GM12878 (cell line): ENCODE data around the gene LSM14B. TPM values are rescaled to one million over a fixed set of nuclear protein-coding genes. Genes with fewer than 3 reads are reported as not detected.

ENCODE experiments used
- ATAC-seq: fragments of 200-7000 bp; cut with Tn5 transposase; 3 replicates; pipeline ENCODE4 v1.9.1; 2020; ENCODE audit warnings: mild to moderate bottlenecking, moderate library complexity
- BruUV-seq: library from RNA; stranded (reverse); fragments of 400-500 nt; replicated peaks from 2 replicates; lab custom pipeline; 2021; lab: Mats Ljungman, UMichigan
- CTCF ChIA-PET: fragments of 300-600 bp; sonication (Branson Sonifier 250); formaldehyde crosslinking; extraction: SDS; loops from one replicate; lab custom pipeline; 2021; ENCODE audit warnings: inconsistent platforms; lab: Yijun Ruan, JAX
- POLR2A ChIA-PET: fragments of 350-600 bp; formaldehyde crosslinking; extraction: SDS; loops from one replicate; lab custom pipeline; 2021; ENCODE audit warnings: inconsistent platforms; lab: Charles Lee
- RAD21 ChIA-PET: fragments of 300-600 bp; sonication (Branson Sonifier 250); formaldehyde crosslinking; loops from one replicate; lab custom pipeline; 2023; ENCODE audit warnings: antibody characterized with exemption; ENCODE audit not compliant: unreplicated experiment; lab: Charles Lee
- SMC1A ChIA-PET: fragments of 300-600 bp; sonication (Branson Sonifier 250); formaldehyde crosslinking; loops from one replicate; lab custom pipeline; 2023; ENCODE audit not compliant: unreplicated experiment, uncharacterized antibody; lab: Charles Lee
- DNase-seq: peaks from one replicate; pipeline ENCODE4 v3.0.0-alpha.2; 2011; ENCODE audit warnings: low read depth, low spot score
- FAIRE-seq: peaks from 3 replicates; lab custom pipeline; 2011; peaks lifted over from hg19 to GRCh38; lab: Jason Lieb, UNC
- H2AFZ ChIP-seq: 2 replicates; pipeline ENCODE4 v1.6.0; 2011; ENCODE audit warnings: low read depth, low read length, control low read depth; ENCODE audit not compliant: control insufficient read depth
- H3K27ac ChIP-seq: 2 replicates; pipeline ENCODE4 v1.5.1; 2011; ENCODE audit warnings: control low read depth; ENCODE audit not compliant: control insufficient read depth, insufficient read depth
- H3K27me3 ChIP-seq, 2 experiments: replicated peaks in 1 of 2; 2 replicates each; pipeline versions ENCODE4 v1.6.0 to v1.6.1; 2011; ENCODE audit warnings: low read length in 1 of 2; ENCODE audit not compliant: control insufficient read depth in 2 of 2, insufficient read depth in 2 of 2
- H3K36me3 ChIP-seq, 2 experiments: 2 replicates each; pipeline ENCODE4 v1.5.1; 2011; ENCODE audit warnings: low read length in 1 of 2; ENCODE audit not compliant: control insufficient read depth in 2 of 2, insufficient read depth in 2 of 2
- H3K4me1 ChIP-seq: 2 replicates; pipeline ENCODE4 v1.6.1; 2011; ENCODE audit warnings: mild to moderate bottlenecking, low read length, moderate library complexity, mixed read lengths; ENCODE audit not compliant: control insufficient read depth, insufficient read depth
- H3K4me2 ChIP-seq: 2 replicates; pipeline ENCODE4 v1.6.0; 2011; ENCODE audit warnings: control low read depth; ENCODE audit not compliant: control insufficient read depth, insufficient read depth
- H3K4me3 ChIP-seq: fragments of 200-600 bp; sonication (generic); 2 replicates; pipeline ENCODE4 v1.5.1; 2016
- H3K79me2 ChIP-seq: 2 replicates; pipeline ENCODE4 v1.6.0; 2011; ENCODE audit warnings: low read length; ENCODE audit not compliant: control insufficient read depth, insufficient read depth
- H3K9ac ChIP-seq: 2 replicates; pipeline ENCODE4 v1.8.0; 2011; ENCODE audit warnings: low read length, control low read depth, mixed read lengths; ENCODE audit not compliant: control insufficient read depth, insufficient read depth
- H3K9me3 ChIP-seq: replicated peaks from 3 replicates; pipeline ENCODE4 v1.5.1; 2011; ENCODE audit warnings: mild to moderate bottlenecking, low read length; ENCODE audit not compliant: control insufficient read depth, insufficient read depth
- H4K20me1 ChIP-seq: 2 replicates; pipeline ENCODE4 v1.6.0; 2011; ENCODE audit not compliant: control insufficient read depth, insufficient read depth
- RAD51 ChIP-seq: fragments of 450-650 bp; IDR thresholded peaks from 2 replicates; pipeline ENCODE4 v1.6.1; 2016; ENCODE audit warnings: moderate library complexity, mild to moderate bottlenecking, inconsistent platforms
- SMC3 ChIP-seq: IDR thresholded peaks from 2 replicates; pipeline ENCODE4 v1.6.1; 2011; ENCODE audit warnings: low read length, improper control_type of control experiment, borderline replicate concordance
- ZNF207 ChIP-seq: fragments of 450-650 bp; IDR thresholded peaks from 2 replicates; pipeline ENCODE4 v1.6.1; 2014; ENCODE audit warnings: antibody characterized with exemption, mild to moderate bottlenecking, borderline replicate concordance
- ZNF622 ChIP-seq: fragments of 450-650 bp; IDR thresholded peaks from 2 replicates; pipeline ENCODE4 v1.6.1; 2017; ENCODE audit warnings: mild to moderate bottlenecking, inconsistent platforms
- WGBS: methylation state at CpG from one replicate; pipeline ENCODE4 v1.1.6; 2016; ENCODE audit warnings: low lambda C conversion rate; ENCODE audit not compliant: insufficient replicate concordance, insufficient coverage; ENCODE audit errors: missing lambda C conversion rate; 5-methylcytosine and 5-hydroxymethylcytosine counted together
- in situ Hi-C: fragments of 300-500 bp; cut with MboI; formaldehyde crosslinking; loops from 9 replicates; pipeline ENCODE4 v1.14.3; 2018; ENCODE audit warnings: mixed read lengths
- intact Hi-C: fragments of 100-400 bp; cut with micrococcal nuclease; formaldehyde crosslinking; loops from one replicate; pipeline ENCODE4 v1.14.2; 2022; ENCODE audit not compliant: unreplicated experiment
- polyA plus RNA-seq, 11 experiments: library from polyadenylated mRNA; depleted of rRNA in 4 of 11; unstranded in 6 of 11; stranded (reverse) in 5 of 11; fragments of >200 nt; fragmentation: Nextera tagmentation in 4 of 11; fragmentation: Illumina TruSeq in 1 of 11; extraction: Ambion mirVana in 4 of 11; extraction: Trizol in 1 of 11; gene quantifications; 1 replicate in 1 of 11; 2 replicates in 10 of 11; pipeline versions ENCODE4 v1.2.1 to v1.2.3, GENCODE V29; 2011 to 2016; ENCODE audit warnings: inconsistent platforms in 2 of 11, missing spikeins in 2 of 11, low read depth in 1 of 11
- total RNA-seq, 4 experiments: library from RNA; depleted of rRNA in 3 of 4; stranded (reverse); fragments of >200 nt in 3 of 4; fragmentation: Illumina TruSeq in 1 of 4; extraction: Trizol in 1 of 4; gene quantifications; 2 replicates each; pipeline versions ENCODE4 v1.2.1 to v1.2.3, GENCODE V29; 2013 to 2021
- TF ChIP-seq, protein P1 (sequence below): IDR thresholded peaks from 2 replicates; pipeline ENCODE4 v1.6.1; 2011; ENCODE audit warnings: borderline replicate concordance, low read depth, mild to moderate bottlenecking, moderate library complexity, mixed read lengths, low read length; ENCODE audit not compliant: insufficient read depth; ENCODE audit errors: extremely low read length
- TF ChIP-seq, protein P2 (sequence below): fragments of 450-650 bp; IDR thresholded peaks from 2 replicates; pipeline ENCODE4 v1.6.1; 2017; ENCODE audit warnings: borderline replicate concordance
- TF ChIP-seq, protein P3 (sequence below): IDR thresholded peaks from 2 replicates; pipeline ENCODE4 v1.6.1; 2012; ENCODE audit warnings: mild to moderate bottlenecking, low read depth, low read length

The LSM14B gene
- total and polyA plus RNA-seq, 10 of the 15 experiments (the other 5 are each of a cell fraction or from before 2014, with no cell fraction given): 0.56 to 34.3 (median 15.6) TPM

DNA sequence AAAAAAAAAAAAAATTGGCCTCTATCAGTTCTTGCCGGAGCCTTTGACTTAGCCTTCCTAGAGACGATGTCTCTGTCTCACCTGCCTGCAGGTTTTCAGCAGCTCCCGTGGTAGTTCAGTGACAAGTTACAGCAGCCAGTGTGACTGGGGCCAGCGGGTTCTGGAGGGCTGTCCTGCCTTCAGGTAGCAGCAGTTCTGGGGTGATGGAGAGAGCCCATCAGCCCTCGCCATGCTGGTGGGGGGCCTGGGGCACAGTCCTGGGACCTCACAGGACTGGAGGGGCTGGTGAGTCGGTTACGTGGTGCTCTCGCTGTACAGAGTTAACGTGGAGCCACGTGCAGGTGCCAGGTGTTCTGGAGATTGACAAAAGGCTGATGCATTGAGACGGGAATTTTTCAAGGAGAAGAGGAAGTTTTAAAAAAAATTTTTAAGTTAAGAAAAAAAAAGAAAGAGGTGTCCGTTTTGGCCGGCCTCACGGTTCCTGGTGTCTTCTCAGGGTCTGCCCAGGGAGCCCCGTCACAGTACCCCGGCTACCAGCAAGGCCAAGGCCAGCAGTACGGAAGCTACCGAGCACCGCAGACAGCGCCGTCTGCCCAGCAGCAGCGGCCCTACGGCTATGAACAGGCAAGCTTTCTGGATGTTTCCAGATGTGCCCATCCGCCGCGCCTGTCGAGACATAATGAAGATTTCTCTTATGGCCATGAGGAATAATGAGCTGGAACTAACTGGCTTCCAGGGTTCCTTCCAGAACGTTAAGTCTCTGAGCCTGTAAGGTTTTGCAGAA lies 51.9 kb downstream of the LSM14B start (continued):
- TF ChIP-seq, protein P1, sequence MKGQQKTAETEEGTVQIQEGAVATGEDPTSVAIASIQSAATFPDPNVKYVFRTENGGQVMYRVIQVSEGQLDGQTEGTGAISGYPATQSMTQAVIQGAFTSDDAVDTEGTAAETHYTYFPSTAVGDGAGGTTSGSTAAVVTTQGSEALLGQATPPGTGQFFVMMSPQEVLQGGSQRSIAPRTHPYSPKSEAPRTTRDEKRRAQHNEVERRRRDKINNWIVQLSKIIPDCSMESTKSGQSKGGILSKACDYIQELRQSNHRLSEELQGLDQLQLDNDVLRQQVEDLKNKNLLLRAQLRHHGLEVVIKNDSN: no peak

DNA sequence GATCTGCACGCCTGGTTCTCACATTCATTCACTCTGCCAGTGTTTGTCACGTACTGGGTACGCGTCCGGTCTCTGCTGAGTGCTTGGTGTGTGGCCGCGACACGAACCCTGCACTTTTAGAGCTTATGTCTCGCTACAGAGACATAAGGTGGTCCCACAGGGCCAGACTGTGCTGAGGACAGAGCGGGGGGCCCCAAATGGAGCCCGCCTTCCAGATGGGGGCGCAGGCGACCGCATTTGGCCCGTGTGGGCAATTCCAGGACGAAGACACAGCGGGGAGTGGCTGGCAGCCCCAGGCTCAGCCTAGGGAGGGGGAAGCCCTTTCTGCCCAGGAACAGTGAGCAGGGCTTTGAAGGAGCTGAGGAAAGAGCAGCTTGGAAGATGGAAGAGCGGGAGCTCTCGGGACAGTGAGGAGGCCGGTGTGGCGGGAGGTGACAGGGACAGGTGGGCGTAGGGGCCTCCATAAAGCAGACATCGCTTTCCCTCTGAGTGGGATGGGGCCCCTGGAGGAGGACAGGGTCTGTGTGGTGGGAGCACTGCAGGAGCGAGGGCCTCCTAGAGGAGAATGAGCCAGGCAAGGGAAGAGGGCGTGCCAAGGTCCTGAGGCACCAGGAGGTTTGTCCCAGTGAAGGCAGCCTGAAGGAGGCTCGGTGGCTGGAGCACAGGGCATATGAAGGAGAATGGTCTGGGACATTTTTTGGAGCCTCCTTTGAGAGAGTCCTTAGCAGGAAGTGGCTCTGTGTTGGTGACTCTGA lies 52.8 kb downstream of the LSM14B start:
- Histone ChIP-seq H3K27me3 (no peaks in the 10 kb centered on the region), H2AFZ (no peak overlapping the region), H3K9me3 (no peaks in the 10 kb centered on the region), H3K4me2 (no peak overlapping the region), H3K79me2 (no peaks in the 10 kb centered on the region), H4K20me1 (no peaks in the 10 kb centered on the region), H3K4me1 (no peaks in the 10 kb centered on the region), H3K9ac (no peak overlapping the region), H3K27ac (no peak overlapping the region), H3K36me3 (peaks cover 0 to 2% of the 10 kb centered on the region in 2 experiments; a peak in 3 of 4 replicates), H3K4me3 (no peak overlapping the region)
- intact Hi-C loops (no loop called here), in situ Hi-C loops (no loop called here)
- RAD21 ChIA-PET: no interaction called here
- TF ChIP-seq, protein P2, sequence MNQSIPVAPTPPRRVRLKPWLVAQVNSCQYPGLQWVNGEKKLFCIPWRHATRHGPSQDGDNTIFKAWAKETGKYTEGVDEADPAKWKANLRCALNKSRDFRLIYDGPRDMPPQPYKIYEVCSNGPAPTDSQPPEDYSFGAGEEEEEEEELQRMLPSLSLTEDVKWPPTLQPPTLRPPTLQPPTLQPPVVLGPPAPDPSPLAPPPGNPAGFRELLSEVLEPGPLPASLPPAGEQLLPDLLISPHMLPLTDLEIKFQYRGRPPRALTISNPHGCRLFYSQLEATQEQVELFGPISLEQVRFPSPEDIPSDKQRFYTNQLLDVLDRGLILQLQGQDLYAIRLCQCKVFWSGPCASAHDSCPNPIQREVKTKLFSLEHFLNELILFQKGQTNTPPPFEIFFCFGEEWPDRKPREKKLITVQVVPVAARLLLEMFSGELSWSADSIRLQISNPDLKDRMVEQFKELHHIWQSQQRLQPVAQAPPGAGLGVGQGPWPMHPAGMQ: no peak
- TF ChIP-seq SMC3 (no peak), RAD51 (no peak), ZNF207 (no peak), ZNF622 (no peak)
- TF ChIP-seq, protein P3, sequence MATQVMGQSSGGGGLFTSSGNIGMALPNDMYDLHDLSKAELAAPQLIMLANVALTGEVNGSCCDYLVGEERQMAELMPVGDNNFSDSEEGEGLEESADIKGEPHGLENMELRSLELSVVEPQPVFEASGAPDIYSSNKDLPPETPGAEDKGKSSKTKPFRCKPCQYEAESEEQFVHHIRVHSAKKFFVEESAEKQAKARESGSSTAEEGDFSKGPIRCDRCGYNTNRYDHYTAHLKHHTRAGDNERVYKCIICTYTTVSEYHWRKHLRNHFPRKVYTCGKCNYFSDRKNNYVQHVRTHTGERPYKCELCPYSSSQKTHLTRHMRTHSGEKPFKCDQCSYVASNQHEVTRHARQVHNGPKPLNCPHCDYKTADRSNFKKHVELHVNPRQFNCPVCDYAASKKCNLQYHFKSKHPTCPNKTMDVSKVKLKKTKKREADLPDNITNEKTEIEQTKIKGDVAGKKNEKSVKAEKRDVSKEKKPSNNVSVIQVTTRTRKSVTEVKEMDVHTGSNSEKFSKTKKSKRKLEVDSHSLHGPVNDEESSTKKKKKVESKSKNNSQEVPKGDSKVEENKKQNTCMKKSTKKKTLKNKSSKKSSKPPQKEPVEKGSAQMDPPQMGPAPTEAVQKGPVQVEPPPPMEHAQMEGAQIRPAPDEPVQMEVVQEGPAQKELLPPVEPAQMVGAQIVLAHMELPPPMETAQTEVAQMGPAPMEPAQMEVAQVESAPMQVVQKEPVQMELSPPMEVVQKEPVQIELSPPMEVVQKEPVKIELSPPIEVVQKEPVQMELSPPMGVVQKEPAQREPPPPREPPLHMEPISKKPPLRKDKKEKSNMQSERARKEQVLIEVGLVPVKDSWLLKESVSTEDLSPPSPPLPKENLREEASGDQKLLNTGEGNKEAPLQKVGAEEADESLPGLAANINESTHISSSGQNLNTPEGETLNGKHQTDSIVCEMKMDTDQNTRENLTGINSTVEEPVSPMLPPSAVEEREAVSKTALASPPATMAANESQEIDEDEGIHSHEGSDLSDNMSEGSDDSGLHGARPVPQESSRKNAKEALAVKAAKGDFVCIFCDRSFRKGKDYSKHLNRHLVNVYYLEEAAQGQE: no peak
- no TSS peak for BruUV-seq
- CTCF ChIA-PET: no interaction called here
- POLR2A ChIA-PET: no interaction called here
- ATAC-seq (no peak), FAIRE-seq (no peak), DNase-seq (no peak)
- 96% methylated on average over 25 of the region's 26 CpGs for WGBS
- SMC1A ChIA-PET: no interaction called here
